Endodermal cell (in vitro differentiated cells): Measurements from ENCODE around the gene FTSJ3. TPM values are rescaled to one million over a fixed set of nuclear protein-coding genes. Genes with fewer than 3 reads are reported as not detected.

Experiments
- DNase-seq: peaks from one replicate; pipeline ENCODE4 v3.0.0-alpha.2; 2017
- H3K27ac ChIP-seq: 2 replicates; pipeline ENCODE4 v1.5.1; 2013; ENCODE audit warnings: mild to moderate bottlenecking, low read depth, low read length, moderate library complexity
- H3K27me3 ChIP-seq: 2 replicates; pipeline ENCODE4 v1.6.1; 2013; ENCODE audit warnings: mild to moderate bottlenecking, low read length, moderate library complexity; ENCODE audit not compliant: insufficient read depth, control insufficient read depth, poor library complexity, severe bottlenecking
- H3K36me3 ChIP-seq: 2 replicates; pipeline ENCODE4 v1.7.0; 2013; ENCODE audit warnings: mild to moderate bottlenecking, low read length, moderate library complexity; ENCODE audit not compliant: control insufficient read depth, insufficient read depth
- H3K4me1 ChIP-seq: one replicate; pipeline ENCODE4 v1.7.0; 2013; ENCODE audit warnings: low read length; ENCODE audit not compliant: control insufficient read depth, insufficient read depth
- H3K4me3 ChIP-seq: 2 replicates; pipeline ENCODE4 v1.5.1; 2013; ENCODE audit warnings: mild to moderate bottlenecking, low read length, moderate library complexity
- H3K9ac ChIP-seq: 2 replicates; pipeline ENCODE4 v1.6.1; 2013; ENCODE audit warnings: mild to moderate bottlenecking, low read length, moderate library complexity; ENCODE audit not compliant: poor library complexity, severe bottlenecking; ENCODE audit errors: extremely low read depth
- H3K9me3 ChIP-seq: 2 replicates; pipeline ENCODE4 v1.6.1; 2013; ENCODE audit warnings: mild to moderate bottlenecking, low read length, moderate library complexity; ENCODE audit not compliant: control insufficient read depth
- H3K27ac Mint-ChIP-seq: 2 replicates; pipeline ENCODE4 v1.8.0; 2020; ENCODE audit warnings: mixed read lengths
- H3K27me3 Mint-ChIP-seq: 2 replicates; pipeline ENCODE4 v1.8.0; 2021; ENCODE audit warnings: mild to moderate bottlenecking, mixed read lengths; ENCODE audit not compliant: insufficient read depth
- H3K36me3 Mint-ChIP-seq: 2 replicates; pipeline ENCODE4 v1.8.0; 2020; ENCODE audit warnings: low read depth, mixed read lengths
- H3K4me1 Mint-ChIP-seq: 2 replicates; pipeline ENCODE4 v1.8.0; 2020; ENCODE audit warnings: mixed read lengths
- H3K4me3 Mint-ChIP-seq: 2 replicates; pipeline ENCODE4 v1.8.0; 2020; ENCODE audit warnings: mild to moderate bottlenecking, moderate library complexity, mixed read lengths
- H3K9me3 Mint-ChIP-seq: 2 replicates; pipeline ENCODE4 v1.8.0; 2020; ENCODE audit warnings: mild to moderate bottlenecking, mixed read lengths
- CTCF ChIP-seq: fragments of 200-600 bp; sonication (generic); conservative IDR thresholded peaks from 2 replicates; pipeline ENCODE4 v1.5.0; 2021; ENCODE audit warnings: antibody characterized with exemption, mild to moderate bottlenecking
- WGBS, 2 experiments: methylation state at CpG; one replicate each; pipeline versions ENCODE4 v1.1.5 to v1.1.7; 2013; ENCODE audit warnings: missing lambda C conversion rate in 2 of 2, mixed read lengths in 1 of 2; ENCODE audit not compliant: insufficient coverage in 1 of 2, insufficient read length in 1 of 2; 5-methylcytosine and 5-hydroxymethylcytosine counted together
- total RNA-seq, 2 donors: library from RNA; stranded (reverse); fragmentation: NEBNext Ultra II Directional in 1 of 2; extraction: Animal tissue kit (Norgen Biotek cat#: 25700) in 1 of 2; gene quantifications; 2 replicates in 1 of 2; 3 replicates in 1 of 2; pipeline ENCODE4 v1.2.1, GENCODE V29; 2021

Gene FTSJ3
- total RNA-seq, 2 donors from 2014 or later: 58.5 to 72.3 TPM

- H3K4me1 Mint-ChIP-seq: peaks cover 14% of the 10 kb centered on the region
- no peak overlapping the region for H3K4me3 ChIP-seq
- H3K27me3 Mint-ChIP-seq: no peaks in the 10 kb centered on the region
- no peak overlapping the region for H3K9ac ChIP-seq
- no peaks in the 10 kb centered on the region for H3K27me3 ChIP-seq
- no peak overlapping the region for H3K27ac Mint-ChIP-seq
- H3K4me3 Mint-ChIP-seq: no peak overlapping the region
- TF ChIP-seq CTCF: no peak
- no peak overlapping the region for H3K27ac ChIP-seq
- WGBS, 2 experiments: 90 to 100% methylated on average over 8 to 15 of the region's 15 CpGs
- no peaks in the 10 kb centered on the region for H3K4me1 ChIP-seq
- peaks cover 67% of the 10 kb centered on the region for H3K36me3 ChIP-seq
- peaks cover 72% of the 10 kb centered on the region for H3K36me3 Mint-ChIP-seq
- H3K9me3 ChIP-seq: no peaks in the 10 kb centered on the region
- no peaks in the 10 kb centered on the region for H3K9me3 Mint-ChIP-seq
- no peak for DNase-seq
Observed at GRCh38 chr17:63830904-63831491, 3.5 kb upstream of the FTSJ3 start.

- H3K9me3 ChIP-seq: no peaks in the 10 kb centered on the region
- H3K27ac ChIP-seq: no peak overlapping the region
- H3K4me3 ChIP-seq: no peak overlapping the region
- no peak for DNase-seq
- H3K36me3 ChIP-seq: peaks cover 71% of the 10 kb centered on the region
- Mint-ChIP-seq H3K36me3 (peaks cover 71% of the 10 kb centered on the region), H3K27ac (no peak overlapping the region), H3K9me3 (no peaks in the 10 kb centered on the region), H3K27me3 (no peaks in the 10 kb centered on the region), H3K4me3 (no peak overlapping the region), H3K4me1 (peaks cover 17% of the 10 kb centered on the region)
- TF ChIP-seq CTCF: no peak
- H3K27me3 ChIP-seq: no peaks in the 10 kb centered on the region
- 85 to 100% methylated on average over 1 to 4 of the region's 5 CpGs for WGBS, 2 experiments
- no peaks in the 10 kb centered on the region for H3K4me1 ChIP-seq
- H3K9ac ChIP-seq: no peak overlapping the region
Observed at GRCh38 chr17:63830278-63830677, 2.8 kb upstream of the FTSJ3 start.

GRCh38 chr17:63828936-63829335, 1.5 kb upstream of the FTSJ3 start:
- H3K4me3 ChIP-seq: peak overlapping the region; percentile 90

More at GRCh38 chr17:63828936-63829335, 1.5 kb upstream of the FTSJ3 start:
- H3K9me3 Mint-ChIP-seq: no peaks in the 10 kb centered on the region
- H3K4me3 Mint-ChIP-seq: no peak overlapping the region
- DNase-seq: no peak
- Histone ChIP-seq H3K9ac (no peak overlapping the region), H3K27me3 (no peaks in the 10 kb centered on the region), H3K27ac (no peak overlapping the region), H3K4me1 (no peaks in the 10 kb centered on the region), H3K36me3 (peaks cover 74% of the 10 kb centered on the region), H3K9me3 (no peaks in the 10 kb centered on the region)
- TF ChIP-seq CTCF: no peak
- WGBS, 2 experiments: 94 to 100% methylated on average over 2 to 3 of the region's 3 CpGs
- no peaks in the 10 kb centered on the region for H3K27me3 Mint-ChIP-seq
- H3K27ac Mint-ChIP-seq: no peak overlapping the region
- peaks cover 17% of the 10 kb centered on the region for H3K4me1 Mint-ChIP-seq
- peaks cover 73% of the 10 kb centered on the region for H3K36me3 Mint-ChIP-seq
